HPDE6-E6E7 (cell line): ENCODE measurements around the gene NR1D1.

Experiments used
- DNase-seq: peaks from one replicate; pipeline ENCODE4 v3.0.0; 2011; ENCODE audit warnings: missing footprints; ENCODE audit errors: extremely low spot score

NR1D1 gene

DNA sequence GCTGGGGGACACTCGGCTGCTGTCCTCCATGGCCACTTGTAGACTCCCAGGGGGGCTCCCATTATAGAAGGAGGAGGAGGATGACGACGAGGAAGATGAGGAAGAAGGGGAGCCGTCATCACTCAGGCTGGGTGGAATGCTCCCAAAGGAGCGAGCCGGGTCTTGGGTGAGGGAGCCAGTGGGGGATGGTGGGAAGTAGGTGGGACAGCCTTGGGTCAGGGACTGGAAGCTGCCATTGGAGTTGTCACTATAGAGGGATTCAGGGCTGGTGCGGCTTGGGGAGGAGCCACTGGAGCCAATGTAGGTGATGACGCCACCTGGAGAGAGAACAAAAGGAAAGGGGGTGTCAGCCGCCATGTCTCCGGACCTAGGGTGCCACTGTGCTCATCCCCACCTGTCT lies 3.3 kb downstream of the NR1D1 start:
- DNase-seq: no peak

DNA sequence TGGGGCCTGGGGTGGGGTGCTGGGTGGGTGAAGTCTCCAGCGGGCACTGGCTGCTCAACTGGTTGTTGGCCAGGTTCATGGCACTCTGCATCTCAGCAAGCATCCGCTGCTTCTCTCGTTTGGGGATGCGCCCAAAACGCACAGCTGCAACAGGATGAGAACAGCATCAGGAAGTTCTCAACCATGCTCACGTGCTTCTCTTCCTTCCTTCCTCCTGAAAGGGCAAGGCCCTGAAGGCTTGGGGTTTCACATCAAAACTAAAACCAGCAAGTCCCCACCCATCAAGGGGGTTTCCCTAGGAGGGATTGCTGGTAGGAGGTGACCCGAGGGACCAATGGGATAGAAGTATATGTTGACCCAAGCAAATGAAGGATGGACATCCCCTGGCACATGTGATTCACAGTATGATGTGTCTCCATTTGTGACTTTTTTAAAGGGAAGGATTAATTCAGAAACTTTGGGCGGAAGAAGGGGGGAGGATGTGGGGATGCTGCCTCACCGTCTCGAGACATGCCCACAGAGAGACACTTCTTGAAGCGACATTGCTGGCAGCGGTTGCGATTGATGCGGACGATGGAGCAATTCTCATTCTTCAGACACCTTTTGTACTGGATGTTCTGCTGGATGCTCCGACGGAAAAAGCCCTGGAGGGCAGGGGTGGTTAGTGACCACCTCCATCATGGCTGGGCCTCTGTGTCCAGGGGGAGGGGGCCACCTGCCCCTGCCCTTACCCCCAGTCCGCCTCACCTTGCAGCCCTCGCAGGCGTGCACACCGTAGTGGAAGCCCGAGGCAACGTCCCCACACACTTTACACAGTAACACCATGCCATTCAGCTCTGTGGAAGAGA lies 4.2 kb downstream of the NR1D1 start:
- no peak for DNase-seq

DNA sequence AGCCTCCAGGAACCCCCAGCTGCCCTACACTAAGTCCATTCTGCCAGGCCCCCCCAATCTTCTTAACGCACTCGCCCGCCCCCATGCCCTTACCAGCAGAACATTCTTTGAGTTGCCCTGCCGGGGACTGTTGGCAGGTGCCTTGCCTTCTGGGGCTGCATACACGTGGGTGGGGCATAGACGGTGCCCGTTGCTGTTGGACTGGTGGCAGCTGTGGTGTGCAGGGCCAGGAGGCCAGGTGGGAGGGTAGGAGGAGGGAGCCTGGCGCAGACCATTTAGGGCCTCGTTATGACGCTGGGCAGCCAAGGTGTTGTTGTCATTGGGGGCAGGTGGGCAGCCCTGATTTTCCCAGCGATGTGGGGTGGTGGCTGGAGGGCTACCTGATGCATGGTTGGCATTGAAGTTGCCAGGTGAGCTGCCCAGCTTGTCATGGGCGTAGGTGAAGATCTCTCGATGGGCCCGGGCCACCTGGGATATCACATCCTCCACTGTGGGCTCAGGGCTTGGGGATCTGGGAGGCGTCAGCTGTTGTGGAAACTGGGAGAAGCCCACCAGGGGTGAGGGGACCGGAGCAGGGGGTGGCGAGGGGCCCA lies 4.9 kb downstream of the NR1D1 start:
- no peak for DNase-seq

DNA sequence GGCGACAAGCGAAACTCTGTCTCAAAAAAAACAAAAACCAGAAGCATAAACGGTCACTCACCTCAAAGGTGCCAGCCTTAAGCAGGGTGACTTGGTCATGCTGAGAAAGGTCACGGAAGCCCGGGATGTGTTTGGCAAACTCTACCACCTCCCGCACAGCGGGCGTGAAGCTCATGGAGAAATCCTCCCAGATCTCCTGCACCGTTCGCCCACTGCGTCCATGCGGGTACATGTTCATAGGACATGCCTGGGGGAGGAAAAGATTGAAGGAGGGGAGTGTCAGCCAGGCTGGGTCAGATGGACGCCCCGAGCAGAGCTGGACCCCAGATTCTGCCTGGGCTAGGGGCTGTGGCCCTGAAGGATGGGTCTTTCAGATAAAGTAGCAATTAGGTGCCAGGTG lies 5.5 kb downstream of the NR1D1 start:
- no peak for DNase-seq

DNA sequence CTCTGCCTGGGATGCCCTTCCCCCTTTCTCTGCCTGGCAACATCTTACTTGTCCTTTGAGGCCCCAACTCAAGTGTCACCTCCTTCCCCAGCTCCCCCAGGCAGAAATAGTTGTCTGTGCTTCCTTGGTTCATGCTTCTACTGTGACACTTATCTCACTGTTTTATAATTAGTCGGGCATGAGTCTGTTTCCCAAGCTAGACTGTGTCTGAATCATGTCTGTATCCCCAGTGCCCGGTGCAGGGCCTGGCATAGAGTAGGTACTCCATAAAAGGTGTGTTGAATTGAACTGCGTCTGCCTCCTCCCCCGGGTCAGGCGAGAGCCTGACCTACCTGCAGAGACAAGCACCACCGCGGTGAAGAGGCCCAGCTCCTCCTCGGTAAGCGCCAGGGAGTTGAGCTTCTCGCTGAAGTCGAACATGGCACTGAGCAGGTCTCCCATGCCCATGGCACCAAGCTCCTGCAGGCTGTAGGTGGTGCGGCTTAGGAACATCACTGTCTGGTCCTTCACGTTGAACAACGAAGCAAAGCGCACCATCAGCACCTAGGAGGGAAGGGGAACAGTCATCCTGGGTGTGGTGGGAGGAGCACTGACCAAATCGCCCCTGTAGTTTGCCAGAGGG lies 6.7 kb downstream of the NR1D1 start:
- DNase-seq: no peak

DNA sequence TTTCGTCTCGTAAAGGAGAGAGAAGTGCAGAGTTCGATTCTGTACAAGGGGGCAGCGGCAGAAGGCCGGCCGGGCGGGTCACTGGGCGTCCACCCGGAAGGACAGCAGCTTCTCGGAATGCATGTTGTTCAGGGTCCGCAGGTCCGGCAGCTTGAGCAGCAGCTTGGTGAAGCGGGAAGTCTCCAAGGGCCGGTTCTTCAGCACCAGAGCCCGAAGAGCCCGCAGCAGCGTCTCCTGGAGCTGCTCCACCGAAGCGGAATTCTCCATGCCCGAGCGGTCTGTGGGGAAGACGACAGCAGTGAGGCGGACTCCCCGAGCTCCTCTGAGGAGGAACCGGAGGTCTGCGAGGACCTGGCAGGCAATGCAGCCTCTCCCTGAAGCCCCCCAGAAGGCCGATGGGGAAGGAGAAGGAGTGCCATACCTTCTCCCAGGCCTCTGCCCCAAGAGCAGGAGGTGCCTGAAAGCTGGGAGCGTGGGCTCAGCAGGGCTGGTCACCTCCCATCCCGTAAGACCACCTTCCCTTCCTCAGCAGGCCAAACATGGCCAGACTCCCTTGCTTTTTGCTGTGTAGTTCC lies 7.3 kb downstream of the NR1D1 start:
- DNase-seq: no peak

DNA sequence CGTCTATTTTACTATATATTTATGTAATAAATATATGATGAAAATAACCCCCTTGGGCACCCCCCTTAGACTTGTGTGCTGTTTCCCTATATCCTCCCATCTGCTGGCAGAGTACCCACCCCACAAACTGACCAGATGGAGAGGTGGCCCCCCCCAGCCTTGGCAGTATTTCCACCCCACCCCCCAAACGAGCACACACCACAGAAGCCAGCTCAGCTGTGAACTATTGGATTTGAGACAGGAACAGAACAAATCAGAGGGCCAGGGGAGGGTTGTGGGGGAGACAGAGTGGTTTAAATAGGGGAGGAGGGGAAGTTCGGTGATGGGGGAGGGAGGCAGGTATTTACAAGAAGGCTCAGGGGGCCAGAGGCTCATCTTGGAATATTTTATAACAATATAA lies 7.8 kb downstream of the NR1D1 start:
- DNase-seq: no peak

DNA sequence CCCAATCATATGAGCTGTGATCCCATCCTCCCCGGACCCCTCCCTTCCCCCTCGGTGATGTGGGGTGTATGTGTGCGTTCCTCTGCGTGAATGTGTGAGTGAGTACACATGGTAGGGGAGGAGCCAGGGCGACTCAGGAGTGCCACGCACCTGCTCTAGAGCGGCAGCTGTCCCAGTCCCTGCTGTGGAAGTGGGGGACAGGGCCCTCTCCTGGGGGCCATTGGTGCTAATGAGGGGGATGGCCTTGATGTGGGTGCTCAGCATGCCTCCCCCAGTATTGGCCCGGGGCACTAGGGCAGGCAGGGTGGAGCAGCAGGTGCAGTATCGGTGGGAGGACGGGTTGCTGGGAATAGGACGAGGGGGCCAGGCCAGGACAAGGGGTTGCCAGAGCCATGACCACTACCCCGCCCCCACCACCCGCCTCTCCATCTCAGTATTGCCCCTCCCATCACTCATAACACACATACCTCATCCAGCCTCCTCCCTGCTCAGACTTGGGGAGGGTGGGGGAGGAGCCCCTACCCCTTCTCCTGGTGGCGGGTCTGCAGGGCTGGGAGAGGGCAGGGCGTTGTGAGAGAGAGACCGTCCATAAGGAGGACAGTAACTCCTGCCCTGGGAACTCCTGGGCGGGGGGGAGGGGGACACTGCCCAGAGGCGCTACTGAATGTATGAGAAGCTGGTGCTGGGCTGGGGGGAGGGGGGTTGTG lies 8.5 kb downstream of the NR1D1 start:
- no peak for DNase-seq

DNA sequence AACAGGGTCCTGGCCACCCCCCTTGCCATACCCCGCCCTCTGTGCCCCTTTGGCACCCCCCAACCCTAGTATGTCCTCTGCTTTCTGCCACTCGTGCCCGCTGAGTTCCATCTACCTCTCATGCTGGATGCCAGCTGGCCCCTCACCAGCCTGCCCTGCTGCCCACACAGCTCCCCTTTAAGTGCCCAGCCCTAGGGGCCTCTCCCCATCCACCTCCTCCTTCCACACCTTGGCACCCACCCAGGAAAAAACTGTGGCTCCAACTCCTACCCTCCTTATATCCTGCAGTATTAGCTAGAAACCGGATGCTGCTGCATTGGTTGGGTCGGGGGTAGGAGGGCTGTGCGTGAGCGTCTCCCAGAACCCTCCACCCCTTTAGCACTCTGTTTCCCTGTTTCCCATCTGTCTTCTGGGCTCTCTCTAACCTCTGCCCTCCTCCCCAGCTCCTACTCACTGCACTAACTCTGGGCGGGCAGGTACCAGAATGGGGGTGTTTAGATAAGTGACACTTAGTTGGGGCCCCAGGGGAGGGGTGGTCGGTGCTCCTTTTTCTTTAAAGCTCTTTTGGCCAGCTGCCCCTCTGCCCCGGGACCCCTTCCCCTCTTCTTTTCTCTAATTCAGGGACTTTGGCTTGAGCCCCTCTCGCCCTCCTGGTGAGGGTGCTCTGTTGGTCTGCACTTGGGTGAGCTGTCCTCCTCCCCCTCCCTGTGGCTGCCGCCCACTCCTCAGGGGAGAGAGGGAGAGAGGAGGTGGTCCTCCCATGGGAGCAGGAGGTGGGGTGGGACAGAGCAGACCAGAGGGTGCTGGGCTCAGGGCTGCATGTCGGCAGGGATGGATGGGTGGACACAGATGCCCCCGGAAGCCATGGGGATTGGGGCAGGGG lies 9.9 kb downstream of the NR1D1 start:
- DNase-seq: no peak

DNA sequence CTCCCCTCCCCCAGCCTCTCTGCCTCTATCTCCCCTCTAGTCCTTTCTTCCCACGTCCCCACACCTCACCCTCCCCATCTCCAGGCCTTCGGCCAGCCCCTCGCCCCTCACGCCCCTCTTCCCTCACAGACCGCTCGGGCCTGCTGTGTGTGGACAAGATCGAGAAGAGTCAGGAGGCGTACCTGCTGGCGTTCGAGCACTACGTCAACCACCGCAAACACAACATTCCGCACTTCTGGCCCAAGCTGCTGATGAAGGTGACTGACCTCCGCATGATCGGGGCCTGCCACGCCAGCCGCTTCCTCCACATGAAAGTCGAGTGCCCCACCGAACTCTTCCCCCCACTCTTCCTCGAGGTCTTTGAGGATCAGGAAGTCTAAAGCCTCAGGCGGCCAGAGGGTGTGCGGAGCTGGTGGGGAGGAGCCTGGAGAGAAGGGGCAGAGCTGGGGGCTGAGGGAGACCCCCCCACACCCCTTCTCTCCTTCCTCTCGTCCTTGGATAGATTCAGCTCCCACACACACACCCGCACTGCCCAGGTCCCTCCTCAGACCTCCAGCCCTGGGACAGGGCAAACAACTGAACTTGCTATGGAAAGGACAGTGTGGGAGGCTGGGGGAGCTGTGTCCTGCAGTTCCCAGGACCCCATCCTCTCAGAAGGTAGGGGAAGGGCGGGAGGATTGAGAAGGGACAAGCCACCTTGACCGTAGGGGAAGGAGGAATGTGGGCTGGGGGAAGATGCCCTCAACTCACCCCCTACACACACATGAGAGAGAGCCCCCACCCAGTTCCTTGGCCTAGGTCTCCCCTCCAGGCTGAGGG lies 11.1 kb downstream of the NR1D1 start:
- no peak for DNase-seq

DNA sequence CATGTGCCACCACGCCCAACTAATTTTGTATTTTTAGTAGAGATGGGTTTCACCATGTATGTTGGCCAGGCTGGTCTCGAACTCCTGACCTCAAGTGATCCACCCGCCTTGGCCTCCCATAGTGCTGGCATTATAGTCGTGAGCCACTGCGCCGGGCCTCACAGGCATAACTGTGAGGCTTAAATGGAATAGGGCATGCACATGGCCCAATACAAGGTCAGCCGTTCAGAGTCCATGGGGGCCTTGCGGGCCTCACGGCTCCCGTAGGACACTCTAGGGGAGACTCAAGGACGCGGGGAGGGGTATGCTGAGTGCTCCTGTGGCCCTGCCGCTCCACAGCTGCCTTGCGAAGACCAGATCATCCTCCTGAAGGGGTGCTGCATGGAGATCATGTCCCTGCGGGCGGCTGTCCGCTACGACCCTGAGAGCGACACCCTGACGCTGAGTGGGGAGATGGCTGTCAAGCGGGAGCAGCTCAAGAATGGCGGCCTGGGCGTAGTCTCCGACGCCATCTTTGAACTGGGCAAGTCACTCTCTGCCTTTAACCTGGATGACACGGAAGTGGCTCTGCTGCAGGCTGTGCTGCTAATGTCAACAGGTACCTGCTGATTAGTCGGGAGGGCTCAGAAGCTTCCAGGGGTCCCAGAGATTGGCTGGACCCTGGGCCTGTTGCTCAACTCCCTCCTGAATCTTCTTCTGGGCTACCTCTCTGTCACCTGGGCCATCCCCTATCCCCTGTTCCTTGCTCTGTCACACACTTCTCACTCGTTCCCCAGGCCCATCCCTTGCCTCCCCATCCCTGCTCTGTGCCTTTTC lies 12.3 kb downstream of the NR1D1 start:
- no peak for DNase-seq

DNA sequence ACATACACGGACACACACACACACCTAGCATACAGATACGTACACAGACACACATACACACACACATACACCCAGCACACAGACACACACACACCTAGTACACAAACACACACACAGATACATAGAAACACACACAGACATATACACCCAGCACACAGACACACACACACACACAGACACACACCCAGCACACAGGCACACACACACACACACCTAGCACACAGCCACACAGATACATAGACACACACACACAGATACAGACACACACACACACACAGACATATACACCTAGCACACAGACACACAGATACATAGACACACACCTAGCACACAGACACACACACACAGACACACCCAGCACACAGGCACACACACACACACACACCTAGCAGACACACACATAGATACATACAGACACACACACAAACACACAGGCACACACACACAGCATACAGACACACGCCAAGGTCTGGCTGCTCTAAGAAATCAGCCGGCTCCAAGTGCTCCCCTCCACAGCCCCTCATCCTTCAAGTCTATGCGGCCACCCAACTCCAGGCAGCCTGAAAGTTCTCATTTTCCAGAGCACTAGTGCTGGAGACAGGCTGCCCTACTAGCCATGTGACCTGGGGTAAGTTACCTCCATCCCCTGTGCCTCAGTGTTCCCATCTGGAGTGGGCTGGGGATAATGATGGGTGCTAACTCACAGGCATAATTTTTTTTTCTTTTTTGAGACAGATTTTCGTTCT lies 13.2 kb downstream of the NR1D1 start:
- DNase-seq: no peak

DNA sequence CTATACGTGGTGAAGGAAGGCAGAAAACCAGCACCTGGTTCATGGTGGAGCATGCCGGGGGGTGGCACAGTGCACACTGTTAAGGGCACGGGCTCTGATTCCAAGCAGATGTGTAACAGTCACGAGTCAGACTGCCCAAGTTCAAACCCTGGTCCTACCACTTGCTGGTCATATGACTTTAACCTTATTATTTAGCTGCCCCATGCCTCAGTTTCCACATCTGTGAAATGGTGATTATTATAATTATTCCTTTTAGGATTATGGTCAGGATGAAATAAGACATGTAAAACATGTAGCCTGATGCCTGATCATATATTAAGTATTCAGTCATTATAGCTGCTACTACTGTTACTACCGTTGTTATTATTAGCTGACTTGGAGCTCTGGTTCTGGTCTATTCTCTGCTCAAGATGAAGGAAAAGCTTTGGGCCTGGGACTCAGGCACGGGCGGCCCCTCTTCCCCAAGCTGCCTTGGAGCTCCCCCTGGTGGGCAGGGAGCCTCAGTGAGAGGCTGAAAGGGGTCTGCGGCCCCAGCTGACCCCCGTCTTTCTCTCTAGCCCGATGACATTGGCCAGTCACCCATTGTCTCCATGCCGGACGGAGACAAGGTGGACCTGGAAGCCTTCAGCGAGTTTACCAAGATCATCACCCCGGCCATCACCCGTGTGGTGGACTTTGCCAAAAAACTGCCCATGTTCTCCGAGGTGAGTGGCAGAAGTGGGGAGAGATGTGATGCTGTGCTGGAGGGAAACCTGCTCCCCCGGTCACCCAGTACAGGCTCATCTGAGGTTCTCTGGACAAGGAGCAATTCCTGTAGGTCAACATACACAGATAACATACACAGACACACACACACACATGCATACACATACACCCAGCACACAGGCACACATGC lies 14.0 kb downstream of the NR1D1 start:
- no peak for DNase-seq

DNA sequence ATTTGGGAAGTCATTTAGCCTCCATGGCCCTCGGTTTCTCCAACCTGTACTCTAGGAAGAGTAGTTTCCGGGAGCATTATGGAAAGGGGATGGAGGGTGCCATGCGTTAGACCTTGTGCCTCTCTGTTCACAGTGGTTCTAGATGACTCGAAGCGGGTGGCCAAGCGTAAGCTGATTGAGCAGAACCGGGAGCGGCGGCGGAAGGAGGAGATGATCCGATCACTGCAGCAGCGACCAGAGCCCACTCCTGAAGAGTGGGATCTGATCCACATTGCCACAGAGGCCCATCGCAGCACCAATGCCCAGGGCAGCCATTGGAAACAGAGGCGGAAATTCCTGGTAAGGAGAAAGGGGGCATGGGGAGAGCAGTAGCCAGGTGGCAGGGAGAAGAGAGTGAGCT lies 15.9 kb downstream of the NR1D1 start:
- DNase-seq: no peak

DNA sequence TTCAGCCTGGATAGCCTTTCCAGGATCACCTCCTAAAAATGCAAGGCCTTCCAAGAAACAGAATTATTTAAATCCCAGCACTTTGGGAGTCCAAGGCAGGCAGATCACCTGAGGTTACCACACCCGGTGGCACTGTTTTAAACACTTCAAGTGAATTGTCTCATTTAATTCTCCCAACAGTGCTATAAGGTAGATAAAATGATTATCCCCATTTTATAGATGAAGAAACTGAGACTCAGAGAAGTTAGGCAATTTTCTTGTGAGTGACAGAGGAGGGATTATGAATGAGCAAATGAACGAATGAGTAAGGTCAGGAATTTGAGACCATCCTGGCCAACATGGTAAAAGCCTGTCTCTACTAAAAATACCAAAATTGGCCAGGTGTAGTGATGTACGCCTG lies 20.8 kb downstream of the NR1D1 start:
- DNase-seq: no peak

DNA sequence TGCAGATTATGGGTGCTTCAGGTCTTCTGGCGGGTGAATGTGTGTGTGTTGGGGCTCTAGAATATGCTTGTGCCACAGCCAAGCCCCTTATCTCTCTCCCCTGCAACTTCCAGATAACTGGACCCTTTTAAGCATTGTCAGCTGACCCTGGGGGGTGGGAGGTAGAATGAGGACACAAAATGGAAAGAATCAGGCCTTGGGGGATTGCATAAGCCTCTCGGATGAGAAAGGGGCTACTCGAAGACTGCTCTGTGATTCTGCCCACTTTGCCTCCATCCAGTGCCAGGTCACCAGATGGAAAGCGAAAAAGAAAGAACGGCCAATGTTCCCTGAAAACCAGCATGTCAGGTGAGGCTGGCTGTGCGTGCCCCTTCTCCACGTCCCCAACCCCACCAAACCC lies 23.8 kb downstream of the NR1D1 start:
- no peak for DNase-seq

DNA sequence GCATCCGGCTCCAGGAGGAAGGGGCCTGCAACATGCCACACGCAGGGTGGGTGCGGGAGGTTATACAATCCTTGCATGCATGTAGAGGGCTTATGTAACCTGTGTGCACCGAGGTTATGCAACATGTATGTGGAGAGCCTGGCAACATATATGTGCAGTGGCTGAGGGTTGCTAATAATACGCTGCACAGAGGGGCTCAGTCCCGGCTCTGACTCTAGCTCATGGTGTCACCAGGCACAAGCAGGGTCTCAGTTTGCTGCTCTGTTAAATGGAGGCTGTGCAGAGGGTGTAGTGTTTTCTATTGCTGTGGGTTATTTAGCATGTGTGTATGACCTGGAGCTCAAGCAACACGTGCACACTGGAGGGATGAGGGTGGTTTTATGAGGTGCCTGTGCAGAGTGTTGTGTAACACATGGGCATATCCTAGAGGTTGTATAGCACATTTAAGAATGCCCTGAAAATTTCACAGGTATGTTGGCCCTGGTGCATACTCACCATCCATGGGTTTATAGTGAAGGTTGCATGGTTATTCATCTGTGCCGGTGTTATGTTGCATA lies 24.4 kb downstream of the NR1D1 start:
- no peak for DNase-seq
